ENCODE data around the gene HDAC2. TPM values are rescaled to one million over a fixed set of nuclear protein-coding genes. Genes with fewer than 3 reads are reported as not detected.
"Not testable (repeated sequence)": the region's sequence is repeated elsewhere in the genome, so short reads cannot be mapped to it uniquely, and the experiment has no call there.

The HDAC2 gene
- total and polyA plus RNA-seq, 2 of the 13 experiments (the other 11 are each of a cell fraction or from before 2014, with no cell fraction given): 99.6 to 114 TPM

DNA sequence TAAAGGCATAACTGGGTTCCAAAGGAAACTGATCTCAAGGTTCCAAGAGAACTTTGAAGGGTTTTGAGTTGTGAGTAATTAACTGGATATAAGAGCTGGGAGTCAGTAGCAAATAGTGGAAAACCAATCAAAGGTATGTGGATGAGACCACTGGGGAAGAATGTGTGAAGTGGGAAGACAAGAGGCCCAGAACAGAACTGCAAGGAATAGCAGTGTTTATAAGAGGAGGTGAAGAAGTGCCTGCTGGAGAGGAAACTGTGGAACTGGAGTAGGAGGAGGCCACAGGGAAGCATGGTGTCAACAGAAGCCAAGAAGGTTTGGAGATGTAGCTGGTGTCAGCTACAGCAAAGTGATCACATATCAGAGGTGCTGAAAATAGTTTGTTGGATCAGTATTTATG is 18.7 kb upstream of the HDAC2 start (continued):
- TF ChIP-seq DR1 (CRISPR knock-in tag; IDR thresholded peaks at IDR 0.05) (no peak), MAZ (IDR thresholded peaks at IDR 0.05; ENCODE audit: borderline replicate concordance, low read depth, low read length) (no peak), MAZ (CRISPR knock-in tag; IDR thresholded peaks at IDR 0.05; ENCODE audit: low read depth) (no peak), ZNF547 (CRISPR knock-in tag; IDR thresholded peaks at IDR 0.05) (no peak), FOXM1 (CRISPR knock-in tag; IDR thresholded peaks at IDR 0.05) (no peak)
- TF ChIP-seq, protein P1, sequence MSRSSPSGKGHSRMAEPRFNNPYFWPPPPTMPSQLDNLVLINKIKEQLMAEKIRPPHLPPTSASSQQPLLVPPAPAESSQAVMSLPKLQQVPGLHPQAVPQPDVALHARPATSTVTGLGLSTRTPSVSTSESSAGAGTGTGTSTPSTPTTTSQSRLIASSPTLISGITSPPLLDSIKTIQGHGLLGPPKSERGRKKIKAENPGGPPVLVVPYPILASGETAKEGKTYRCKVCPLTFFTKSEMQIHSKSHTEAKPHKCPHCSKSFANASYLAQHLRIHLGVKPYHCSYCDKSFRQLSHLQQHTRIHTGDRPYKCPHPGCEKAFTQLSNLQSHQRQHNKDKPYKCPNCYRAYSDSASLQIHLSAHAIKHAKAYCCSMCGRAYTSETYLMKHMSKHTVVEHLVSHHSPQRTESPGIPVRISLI (CRISPR knock-in tag; IDR thresholded peaks at IDR 0.05; ENCODE audit: borderline replicate concordance): no peak

DNA sequence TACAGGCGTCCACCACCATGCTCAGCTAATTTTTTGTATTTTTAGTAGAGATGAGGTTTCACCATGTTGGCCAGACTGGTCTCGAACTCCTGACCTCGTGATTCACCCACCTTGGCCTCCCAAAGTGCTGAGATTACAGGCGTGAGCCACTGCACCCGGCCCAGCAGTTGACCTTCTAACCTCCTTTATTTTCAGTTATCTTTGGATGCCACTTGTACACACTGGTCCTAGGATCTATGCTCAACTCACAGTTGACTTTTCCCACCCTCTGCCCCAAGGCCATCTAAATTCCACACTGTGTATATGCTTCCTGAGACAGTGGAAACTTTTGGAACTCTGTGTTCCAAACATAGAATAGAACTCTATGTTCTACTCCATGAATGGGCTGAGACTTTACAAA is 11.7 kb upstream of the HDAC2 start:
- WGBS (ENCODE audit: low lambda C conversion rate): 32% methylated on average over 5 of the region's 5 CpGs
- BruUV-seq (replicated peaks); H4K20me1 ChIP-seq (ENCODE audit: insufficient read depth, low read length); H3K9ac ChIP-seq (ENCODE audit: insufficient read depth, low read depth, low read length); H3K9me3 ChIP-seq (ENCODE audit: low read length); H3K4me3 ChIP-seq (replicated peaks in 1 of 3; ENCODE audit: insufficient read depth in 1 of 3, low read depth in 2 of 3, low read length in 3 of 3); POLR2A ChIA-PET; H3K36me3 ChIP-seq (replicated peaks in 1 of 2; ENCODE audit: control insufficient read depth in 1 of 2, insufficient read depth in 2 of 2, low read length in 2 of 2); CTCF ChIA-PET (ENCODE audit: low intra/inter-chr PET ratio, low total read pairs); H3K4me2 ChIP-seq (ENCODE audit: low read depth, low read length); H3K27me3 ChIP-seq (ENCODE audit: control insufficient read depth in 1 of 2, insufficient read depth in 2 of 2, low read length in 2 of 2); H2AFZ ChIP-seq (ENCODE audit: low read length); H3K27ac ChIP-seq (ENCODE audit: extremely low read length, insufficient read depth, low read length); FAIRE-seq; H3K79me2 ChIP-seq (ENCODE audit: insufficient read depth, low read length); TF ChIP-seq SOX6, SOX13 (IDR thresholded peaks at IDR 0.05): not testable (repeated sequence)
- intact Hi-C loops (cut with micrococcal nuclease; ENCODE audit: unreplicated experiment) (loop anchor here (5.0 kb wide), 1 partner anchor 1565 kb away; no protein-coding TSS in a partner anchor), in situ Hi-C loops (cut with HindIII; ENCODE audit: extremely low pct_ligation_motif_present, low pct_unique_long_range_greater_than_20kb) (loop anchor here (25.0 kb wide), 2 partner anchors 355 to 1905 kb away; partner anchors contain the start of gene HS3ST5)
- peaks cover 15% of the 10 kb centered on the region for H3K4me1 ChIP-seq (ENCODE audit: insufficient read depth, low read length)
- peak; percentile 57 for DNase-seq (ENCODE audit: low spot score)
- peak; percentile 77 for ATAC-seq
- 0 out of 2 replicates have a peak, but pooled peaks have one; percentile 49 for TF ChIP-seq RCOR2 (CRISPR knock-in tag; IDR thresholded peaks at IDR 0.05)
- TF ChIP-seq HDAC1 (CRISPR knock-in tag; IDR thresholded peaks at IDR 0.05): peak; percentile 26; the same call in 1 of the 2 replicates
- peak; percentile 31 to 58; a peak in 1 of 4 replicates for TF ChIP-seq NR2F1 (CRISPR knock-in tag; IDR thresholded peaks at IDR 0.05)
- TF ChIP-seq SOX6 (CRISPR knock-in tag; IDR thresholded peaks at IDR 0.05): peak; percentile 59; the same call in 1 of the 2 replicates
- TF ChIP-seq ZMYM3 (CRISPR knock-in tag; IDR thresholded peaks at IDR 0.05): 0 out of 2 replicates have a peak, but pooled peaks have one; percentile 14
- TF ChIP-seq, protein P2, sequence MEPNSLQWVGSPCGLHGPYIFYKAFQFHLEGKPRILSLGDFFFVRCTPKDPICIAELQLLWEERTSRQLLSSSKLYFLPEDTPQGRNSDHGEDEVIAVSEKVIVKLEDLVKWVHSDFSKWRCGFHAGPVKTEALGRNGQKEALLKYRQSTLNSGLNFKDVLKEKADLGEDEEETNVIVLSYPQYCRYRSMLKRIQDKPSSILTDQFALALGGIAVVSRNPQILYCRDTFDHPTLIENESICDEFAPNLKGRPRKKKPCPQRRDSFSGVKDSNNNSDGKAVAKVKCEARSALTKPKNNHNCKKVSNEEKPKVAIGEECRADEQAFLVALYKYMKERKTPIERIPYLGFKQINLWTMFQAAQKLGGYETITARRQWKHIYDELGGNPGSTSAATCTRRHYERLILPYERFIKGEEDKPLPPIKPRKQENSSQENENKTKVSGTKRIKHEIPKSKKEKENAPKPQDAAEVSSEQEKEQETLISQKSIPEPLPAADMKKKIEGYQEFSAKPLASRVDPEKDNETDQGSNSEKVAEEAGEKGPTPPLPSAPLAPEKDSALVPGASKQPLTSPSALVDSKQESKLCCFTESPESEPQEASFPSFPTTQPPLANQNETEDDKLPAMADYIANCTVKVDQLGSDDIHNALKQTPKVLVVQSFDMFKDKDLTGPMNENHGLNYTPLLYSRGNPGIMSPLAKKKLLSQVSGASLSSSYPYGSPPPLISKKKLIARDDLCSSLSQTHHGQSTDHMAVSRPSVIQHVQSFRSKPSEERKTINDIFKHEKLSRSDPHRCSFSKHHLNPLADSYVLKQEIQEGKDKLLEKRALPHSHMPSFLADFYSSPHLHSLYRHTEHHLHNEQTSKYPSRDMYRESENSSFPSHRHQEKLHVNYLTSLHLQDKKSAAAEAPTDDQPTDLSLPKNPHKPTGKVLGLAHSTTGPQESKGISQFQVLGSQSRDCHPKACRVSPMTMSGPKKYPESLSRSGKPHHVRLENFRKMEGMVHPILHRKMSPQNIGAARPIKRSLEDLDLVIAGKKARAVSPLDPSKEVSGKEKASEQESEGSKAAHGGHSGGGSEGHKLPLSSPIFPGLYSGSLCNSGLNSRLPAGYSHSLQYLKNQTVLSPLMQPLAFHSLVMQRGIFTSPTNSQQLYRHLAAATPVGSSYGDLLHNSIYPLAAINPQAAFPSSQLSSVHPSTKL (CRISPR knock-in tag; IDR thresholded peaks at IDR 0.05): peak; percentile 59
- peak; percentile 70; the same call in 1 of the 2 replicates for TF ChIP-seq GFI1 (CRISPR knock-in tag; IDR thresholded peaks at IDR 0.05; ENCODE audit: borderline replicate concordance)
- TF ChIP-seq HMG20B (CRISPR knock-in tag; conservative IDR thresholded peaks at IDR 0.05): peak; percentile 49; the same call in 1 of the 2 replicates
- peak; percentile 96 for TF ChIP-seq ZMYM4 (CRISPR knock-in tag; IDR thresholded peaks at IDR 0.05)
- TF ChIP-seq NR2F2 (IDR thresholded peaks at IDR 0.05; ENCODE audit: borderline replicate concordance, low read depth): peak; percentile 59
- TF ChIP-seq SOX13 (CRISPR knock-in tag; conservative IDR thresholded peaks at IDR 0.05 in 1 of 2, IDR thresholded peaks at IDR 0.05 in 1 of 2): peak in 1 of 2 experiments; percentile 54; a peak in 2 of 4 replicates
- peak; percentile 46 for TF ChIP-seq NR2F6 (IDR thresholded peaks at IDR 0.05)
- peak; percentile 65; the same call in 1 of the 2 replicates for TF ChIP-seq NR2F6 (CRISPR knock-in tag; IDR thresholded peaks at IDR 0.05)
